WTC11 (cell line): ENCODE results near the gene TNS3.

Experiments
- ATF1 ChIP-seq: sonication (generic); formaldehyde crosslinking; IDR thresholded peaks from 2 replicates; pipeline ENCODE4 v1.8.1; 2023; ENCODE audit warnings: mild to moderate bottlenecking, moderate library complexity, missing genetic modification reagents
- FOXJ3 ChIP-seq: sonication (generic); formaldehyde crosslinking; IDR thresholded peaks from 2 replicates; pipeline ENCODE4 v1.9.0; 2021; ENCODE audit warnings: missing genetic modification reagents, mild to moderate bottlenecking, borderline replicate concordance
- FOXP1 ChIP-seq: sonication (generic); formaldehyde crosslinking; IDR thresholded peaks from 2 replicates; pipeline ENCODE4 v1.8.0; 2022; ENCODE audit warnings: missing genetic modification reagents, mild to moderate bottlenecking, moderate library complexity, borderline replicate concordance
- NFYB ChIP-seq: sonication (generic); formaldehyde crosslinking; conservative IDR thresholded peaks from 2 replicates; pipeline ENCODE4 v1.8.0; 2022; ENCODE audit warnings: low read depth, missing genetic modification reagents
- RELA ChIP-seq: sonication (generic); formaldehyde crosslinking; IDR thresholded peaks from 2 replicates; pipeline ENCODE4 v1.8.1; 2022; ENCODE audit warnings: missing genetic modification reagents, mild to moderate bottlenecking, borderline replicate concordance
- ZNF138 ChIP-seq: sonication (generic); formaldehyde crosslinking; conservative IDR thresholded peaks from 2 replicates; pipeline ENCODE4 v1.8.1; 2022; ENCODE audit warnings: mild to moderate bottlenecking, moderate library complexity, missing genetic modification reagents
- TF ChIP-seq, protein P1 (sequence below): sonication (generic); formaldehyde crosslinking; IDR thresholded peaks from 2 replicates; pipeline ENCODE4 v1.8.0; 2022; ENCODE audit warnings: mild to moderate bottlenecking, missing genetic modification reagents
- TF ChIP-seq, protein P2 (sequence below): fragments of 250-450 bp; sonication (Bioruptor Pico); IDR thresholded peaks from 2 replicates; pipeline ENCODE4 v1.8.0; 2021; ENCODE audit warnings: mild to moderate bottlenecking
- TF ChIP-seq, protein P3 (sequence below): fragments of 200-600 bp; IDR thresholded peaks from 2 replicates; pipeline ENCODE4 v1.8.0; 2022; ENCODE audit warnings: antibody characterized with exemption
- TF ChIP-seq, protein P4 (sequence below): sonication (generic); formaldehyde crosslinking; IDR thresholded peaks from 2 replicates; pipeline ENCODE4 v1.8.1; 2022; ENCODE audit warnings: low read depth, missing genetic modification reagents, borderline replicate concordance
- TF ChIP-seq, protein P5 (sequence below): sonication (generic); formaldehyde crosslinking; IDR thresholded peaks from 2 replicates; pipeline ENCODE4 v1.8.0; 2022; ENCODE audit warnings: mild to moderate bottlenecking, missing genetic modification reagents
- TF ChIP-seq, protein P6 (sequence below): sonication (generic); formaldehyde crosslinking; IDR thresholded peaks from 2 replicates; pipeline ENCODE4 v1.8.0; 2022; ENCODE audit warnings: mild to moderate bottlenecking, missing genetic modification reagents

DNA sequence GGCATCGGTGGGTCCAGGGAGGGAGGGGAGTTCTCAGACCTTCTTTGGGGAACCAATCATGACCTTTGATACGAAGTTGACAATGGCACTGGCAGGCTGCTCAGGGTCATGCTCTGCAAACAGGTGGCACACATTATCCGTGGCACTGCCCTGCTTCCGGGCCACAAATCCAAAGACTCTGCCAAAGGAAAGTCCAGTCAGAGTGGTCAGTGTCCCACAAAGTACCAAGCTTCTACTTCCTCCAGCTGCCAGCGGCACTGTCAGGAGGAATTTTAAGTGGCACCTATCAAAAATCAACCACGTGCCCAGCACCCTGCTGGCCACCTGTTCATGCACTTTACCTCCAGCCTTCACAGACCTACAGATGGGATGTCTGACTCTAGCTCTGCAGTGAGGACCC lies 303.9 kb downstream of the TNS3 start:
- TF ChIP-seq ATF1 (CRISPR knock-in tag), result no peak
- TF ChIP-seq, protein P1, sequence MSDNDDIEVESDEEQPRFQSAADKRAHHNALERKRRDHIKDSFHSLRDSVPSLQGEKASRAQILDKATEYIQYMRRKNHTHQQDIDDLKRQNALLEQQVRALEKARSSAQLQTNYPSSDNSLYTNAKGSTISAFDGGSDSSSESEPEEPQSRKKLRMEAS, result no peak
- TF ChIP-seq, protein P2, sequence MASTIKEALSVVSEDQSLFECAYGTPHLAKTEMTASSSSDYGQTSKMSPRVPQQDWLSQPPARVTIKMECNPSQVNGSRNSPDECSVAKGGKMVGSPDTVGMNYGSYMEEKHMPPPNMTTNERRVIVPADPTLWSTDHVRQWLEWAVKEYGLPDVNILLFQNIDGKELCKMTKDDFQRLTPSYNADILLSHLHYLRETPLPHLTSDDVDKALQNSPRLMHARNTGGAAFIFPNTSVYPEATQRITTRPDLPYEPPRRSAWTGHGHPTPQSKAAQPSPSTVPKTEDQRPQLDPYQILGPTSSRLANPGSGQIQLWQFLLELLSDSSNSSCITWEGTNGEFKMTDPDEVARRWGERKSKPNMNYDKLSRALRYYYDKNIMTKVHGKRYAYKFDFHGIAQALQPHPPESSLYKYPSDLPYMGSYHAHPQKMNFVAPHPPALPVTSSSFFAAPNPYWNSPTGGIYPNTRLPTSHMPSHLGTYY, result no peak
- no peak for TF ChIP-seq NFYB (CRISPR knock-in tag)
- TF ChIP-seq, protein P3, sequence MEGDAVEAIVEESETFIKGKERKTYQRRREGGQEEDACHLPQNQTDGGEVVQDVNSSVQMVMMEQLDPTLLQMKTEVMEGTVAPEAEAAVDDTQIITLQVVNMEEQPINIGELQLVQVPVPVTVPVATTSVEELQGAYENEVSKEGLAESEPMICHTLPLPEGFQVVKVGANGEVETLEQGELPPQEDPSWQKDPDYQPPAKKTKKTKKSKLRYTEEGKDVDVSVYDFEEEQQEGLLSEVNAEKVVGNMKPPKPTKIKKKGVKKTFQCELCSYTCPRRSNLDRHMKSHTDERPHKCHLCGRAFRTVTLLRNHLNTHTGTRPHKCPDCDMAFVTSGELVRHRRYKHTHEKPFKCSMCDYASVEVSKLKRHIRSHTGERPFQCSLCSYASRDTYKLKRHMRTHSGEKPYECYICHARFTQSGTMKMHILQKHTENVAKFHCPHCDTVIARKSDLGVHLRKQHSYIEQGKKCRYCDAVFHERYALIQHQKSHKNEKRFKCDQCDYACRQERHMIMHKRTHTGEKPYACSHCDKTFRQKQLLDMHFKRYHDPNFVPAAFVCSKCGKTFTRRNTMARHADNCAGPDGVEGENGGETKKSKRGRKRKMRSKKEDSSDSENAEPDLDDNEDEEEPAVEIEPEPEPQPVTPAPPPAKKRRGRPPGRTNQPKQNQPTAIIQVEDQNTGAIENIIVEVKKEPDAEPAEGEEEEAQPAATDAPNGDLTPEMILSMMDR, result no peak
- TF ChIP-seq, protein P4, sequence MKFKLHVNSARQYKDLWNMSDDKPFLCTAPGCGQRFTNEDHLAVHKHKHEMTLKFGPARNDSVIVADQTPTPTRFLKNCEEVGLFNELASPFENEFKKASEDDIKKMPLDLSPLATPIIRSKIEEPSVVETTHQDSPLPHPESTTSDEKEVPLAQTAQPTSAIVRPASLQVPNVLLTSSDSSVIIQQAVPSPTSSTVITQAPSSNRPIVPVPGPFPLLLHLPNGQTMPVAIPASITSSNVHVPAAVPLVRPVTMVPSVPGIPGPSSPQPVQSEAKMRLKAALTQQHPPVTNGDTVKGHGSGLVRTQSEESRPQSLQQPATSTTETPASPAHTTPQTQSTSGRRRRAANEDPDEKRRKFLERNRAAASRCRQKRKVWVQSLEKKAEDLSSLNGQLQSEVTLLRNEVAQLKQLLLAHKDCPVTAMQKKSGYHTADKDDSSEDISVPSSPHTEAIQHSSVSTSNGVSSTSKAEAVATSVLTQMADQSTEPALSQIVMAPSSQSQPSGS (CRISPR knock-in tag), result no peak
- TF ChIP-seq, protein P5, sequence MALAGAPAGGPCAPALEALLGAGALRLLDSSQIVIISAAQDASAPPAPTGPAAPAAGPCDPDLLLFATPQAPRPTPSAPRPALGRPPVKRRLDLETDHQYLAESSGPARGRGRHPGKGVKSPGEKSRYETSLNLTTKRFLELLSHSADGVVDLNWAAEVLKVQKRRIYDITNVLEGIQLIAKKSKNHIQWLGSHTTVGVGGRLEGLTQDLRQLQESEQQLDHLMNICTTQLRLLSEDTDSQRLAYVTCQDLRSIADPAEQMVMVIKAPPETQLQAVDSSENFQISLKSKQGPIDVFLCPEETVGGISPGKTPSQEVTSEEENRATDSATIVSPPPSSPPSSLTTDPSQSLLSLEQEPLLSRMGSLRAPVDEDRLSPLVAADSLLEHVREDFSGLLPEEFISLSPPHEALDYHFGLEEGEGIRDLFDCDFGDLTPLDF (CRISPR knock-in tag), result no peak
- no peak for TF ChIP-seq ZNF138 (CRISPR knock-in tag)
- TF ChIP-seq RELA (CRISPR knock-in tag), result no peak
- no peak for TF ChIP-seq FOXJ3 (CRISPR knock-in tag)
- TF ChIP-seq, protein P6, sequence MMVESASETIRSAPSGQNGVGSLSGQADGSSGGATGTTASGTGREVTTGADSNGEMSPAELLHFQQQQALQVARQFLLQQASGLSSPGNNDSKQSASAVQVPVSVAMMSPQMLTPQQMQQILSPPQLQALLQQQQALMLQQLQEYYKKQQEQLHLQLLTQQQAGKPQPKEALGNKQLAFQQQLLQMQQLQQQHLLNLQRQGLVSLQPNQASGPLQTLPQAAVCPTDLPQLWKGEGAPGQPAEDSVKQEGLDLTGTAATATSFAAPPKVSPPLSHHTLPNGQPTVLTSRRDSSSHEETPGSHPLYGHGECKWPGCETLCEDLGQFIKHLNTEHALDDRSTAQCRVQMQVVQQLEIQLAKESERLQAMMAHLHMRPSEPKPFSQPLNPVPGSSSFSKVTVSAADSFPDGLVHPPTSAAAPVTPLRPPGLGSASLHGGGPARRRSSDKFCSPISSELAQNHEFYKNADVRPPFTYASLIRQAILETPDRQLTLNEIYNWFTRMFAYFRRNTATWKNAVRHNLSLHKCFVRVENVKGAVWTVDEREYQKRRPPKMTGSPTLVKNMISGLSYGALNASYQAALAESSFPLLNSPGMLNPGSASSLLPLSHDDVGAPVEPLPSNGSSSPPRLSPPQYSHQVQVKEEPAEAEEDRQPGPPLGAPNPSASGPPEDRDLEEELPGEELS (CRISPR knock-in tag), result no peak
- TF ChIP-seq FOXP1 (CRISPR knock-in tag), result no peak
